ENCODE measurements around the gene TAS2R20. TPM values are rescaled to one million over a fixed set of nuclear protein-coding genes. Genes with fewer than 3 reads are reported as not detected.
"Not testable (repeated sequence)": the region's sequence is repeated elsewhere in the genome, so short reads cannot be mapped to it uniquely, and the experiment has no call there.

The TAS2R20 gene, protein sequence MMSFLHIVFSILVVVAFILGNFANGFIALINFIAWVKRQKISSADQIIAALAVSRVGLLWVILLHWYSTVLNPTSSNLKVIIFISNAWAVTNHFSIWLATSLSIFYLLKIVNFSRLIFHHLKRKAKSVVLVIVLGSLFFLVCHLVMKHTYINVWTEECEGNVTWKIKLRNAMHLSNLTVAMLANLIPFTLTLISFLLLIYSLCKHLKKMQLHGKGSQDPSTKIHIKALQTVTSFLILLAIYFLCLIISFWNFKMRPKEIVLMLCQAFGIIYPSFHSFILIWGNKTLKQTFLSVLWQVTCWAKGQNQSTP
- total RNA-seq (2.2 TPM), polyA plus RNA-seq (under 1 TPM in 2 of 4 donors, not detected in 2; 0.12 to 0.39 TPM)

GRCh38 chr12:10998204-10998603 lies at the start of gene TAS2R20:
Gene TAS2R20, minus strand, starts transcription at chr12:10998304. Its CDS starts 429 bp downstream, at chr12:10997875.
- Histone ChIP-seq H3K27ac (ENCODE audit: insufficient read depth, low read length, poor library complexity, severe bottlenecking) (no peak within 1 kb of the TSS), H3K4me3 (ENCODE audit: low read depth, low read length) (no peak within 1 kb of the TSS), H3K36me3 (ENCODE audit: control insufficient read depth, insufficient read depth, low read length) (peaks cover 5% of the 10 kb centered on the region), H3K4me1 (ENCODE audit: control insufficient read depth, insufficient read depth, low read length, poor library complexity, severe bottlenecking) (no peaks in the 10 kb centered on the region), H3K9me3 (ENCODE audit: control insufficient read depth in 2 of 2, low read length in 2 of 2) (no peaks in the 10 kb centered on the region), H3K27me3 (ENCODE audit: control insufficient read depth, insufficient read depth, low read length) (no peaks in the 10 kb centered on the region)
- no peak within 1 kb of the TSS for H3K4me3 Mint-ChIP-seq
- H3K27ac Mint-ChIP-seq = no peak within 1 kb of the TSS
- peaks cover 21% of the 10 kb centered on the region for H3K36me3 Mint-ChIP-seq
- no peaks in the 10 kb centered on the region for H3K27me3 Mint-ChIP-seq
- ATAC-seq (ENCODE audit: low read depth in 2 of 2) = no peak
- peaks cover 0 to 10% (median 4%) of the 10 kb centered on the region in 4 donors for H3K4me1 Mint-ChIP-seq
- H3K9me3 Mint-ChIP-seq = peaks cover 0 to 3% (median 0%) of the 10 kb centered on the region in 7 donors
- DNase-seq = no peak

DNA sequence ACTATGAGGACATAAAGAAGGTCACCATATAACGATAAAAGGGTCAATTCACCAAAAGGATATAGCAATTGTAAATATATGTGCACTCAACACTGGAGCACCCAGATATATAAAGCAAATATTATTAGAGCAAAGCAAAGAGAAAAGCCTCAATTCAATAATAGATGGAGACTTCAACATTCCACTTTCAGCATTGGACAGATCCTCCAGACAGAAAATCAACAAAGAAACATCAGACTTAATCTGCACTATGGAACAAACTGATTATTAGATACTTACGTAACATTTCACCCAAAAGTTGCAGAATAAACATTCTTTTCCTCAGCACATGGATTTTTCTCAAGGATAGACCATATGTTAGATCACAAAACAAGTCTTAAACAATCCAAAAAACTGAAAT lies 43.3 kb upstream of the TAS2R20 start:
- H3K27me3 ChIP-seq (ENCODE audit: control insufficient read depth, insufficient read depth, low read length); H3K4me1 ChIP-seq (ENCODE audit: control insufficient read depth, insufficient read depth, low read length, poor library complexity, severe bottlenecking); DNase-seq; H3K4me3 Mint-ChIP-seq; H3K4me3 ChIP-seq (ENCODE audit: low read depth, low read length); H3K36me3 ChIP-seq (ENCODE audit: control insufficient read depth, insufficient read depth, low read length); H3K9me3 ChIP-seq (ENCODE audit: control insufficient read depth in 2 of 2, low read length in 2 of 2); H3K9me3 Mint-ChIP-seq; H3K27ac Mint-ChIP-seq; H3K27ac ChIP-seq (ENCODE audit: insufficient read depth, low read length, poor library complexity, severe bottlenecking); H3K27me3 Mint-ChIP-seq; ATAC-seq (ENCODE audit: low read depth in 2 of 2): not testable (repeated sequence)
- Mint-ChIP-seq H3K36me3 (peaks cover 65% of the 10 kb centered on the region), H3K4me1 (peaks cover 9 to 23% (median 19%) of the 10 kb centered on the region in 4 donors)

- H3K4me3 ChIP-seq (ENCODE audit: low read depth, low read length) = no peak overlapping the region
- peaks cover 12 to 23% (median 19%) of the 10 kb centered on the region in 4 donors for H3K4me1 Mint-ChIP-seq
- ATAC-seq (ENCODE audit: low read depth in 2 of 2) = no peak
- H3K27ac ChIP-seq (ENCODE audit: insufficient read depth, low read length, poor library complexity, severe bottlenecking) = no peak overlapping the region
- H3K9me3 ChIP-seq (ENCODE audit: control insufficient read depth in 2 of 2, low read length in 2 of 2) = no peaks in the 10 kb centered on the region
- H3K27me3 ChIP-seq (ENCODE audit: control insufficient read depth, insufficient read depth, low read length) = no peaks in the 10 kb centered on the region
- no peak for DNase-seq
- H3K9me3 Mint-ChIP-seq = peaks cover 0 to 9% (median 3%) of the 10 kb centered on the region in 7 donors
- H3K36me3 Mint-ChIP-seq = peaks cover 66% of the 10 kb centered on the region
- no peak overlapping the region for H3K27ac Mint-ChIP-seq
- no peaks in the 10 kb centered on the region for H3K27me3 Mint-ChIP-seq
- H3K4me3 Mint-ChIP-seq = no peak overlapping the region
- H3K36me3 ChIP-seq (ENCODE audit: control insufficient read depth, insufficient read depth, low read length) = peaks cover 3% of the 10 kb centered on the region
- no peaks in the 10 kb centered on the region for H3K4me1 ChIP-seq (ENCODE audit: control insufficient read depth, insufficient read depth, low read length, poor library complexity, severe bottlenecking)
These were observed 42.1 kb upstream of the TAS2R20 start for GRCh38 chr12:11040162-11040561.

DNA sequence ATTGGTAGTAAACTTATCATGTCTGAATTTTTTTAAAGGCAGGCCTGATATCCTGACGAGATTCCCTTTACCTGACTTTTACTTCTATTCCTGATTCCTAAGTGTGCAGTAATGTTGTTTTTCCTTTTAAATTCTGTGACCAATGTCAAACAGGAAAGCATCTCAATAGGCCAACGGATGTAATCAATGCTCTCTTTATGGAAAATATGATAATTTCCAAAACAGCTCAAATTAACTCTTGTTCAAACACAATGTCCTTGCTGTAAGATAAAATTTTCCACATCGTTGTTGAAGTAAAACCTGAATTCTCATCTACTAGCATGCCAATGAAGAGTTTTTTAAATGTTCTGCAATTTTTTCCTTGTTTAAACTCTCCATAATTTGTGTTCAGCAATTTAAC lies 41.1 kb upstream of the TAS2R20 start:
- H3K27me3 ChIP-seq (ENCODE audit: control insufficient read depth, insufficient read depth, low read length) = no peaks in the 10 kb centered on the region
- H3K36me3 ChIP-seq (ENCODE audit: control insufficient read depth, insufficient read depth, low read length) = peaks cover 3% of the 10 kb centered on the region
- H3K4me1 ChIP-seq (ENCODE audit: control insufficient read depth, insufficient read depth, low read length, poor library complexity, severe bottlenecking) = no peaks in the 10 kb centered on the region
- peaks cover 15 to 22% (median 18%) of the 10 kb centered on the region in 4 donors for H3K4me1 Mint-ChIP-seq
- DNase-seq (no peak), ATAC-seq (ENCODE audit: low read depth in 2 of 2) (no peak)
- H3K27ac ChIP-seq (ENCODE audit: insufficient read depth, low read length, poor library complexity, severe bottlenecking) = no peak overlapping the region
- no peaks in the 10 kb centered on the region for H3K27me3 Mint-ChIP-seq
- no peak overlapping the region for H3K4me3 ChIP-seq (ENCODE audit: low read depth, low read length)
- H3K9me3 ChIP-seq (ENCODE audit: control insufficient read depth in 2 of 2, low read length in 2 of 2) = no peaks in the 10 kb centered on the region
- no peak overlapping the region for H3K4me3 Mint-ChIP-seq
- peaks cover 0 to 5% (median 3%) of the 10 kb centered on the region in 7 donors for H3K9me3 Mint-ChIP-seq
- H3K27ac Mint-ChIP-seq = no peak overlapping the region
- H3K36me3 Mint-ChIP-seq = peaks cover 58% of the 10 kb centered on the region

GRCh38 chr12:11033959-11034358 lies 35.9 kb upstream of the TAS2R20 start:
- not testable (repeated sequence) for H3K4me1 ChIP-seq (ENCODE audit: control insufficient read depth, insufficient read depth, low read length, poor library complexity, severe bottlenecking); H3K9me3 Mint-ChIP-seq; H3K27me3 ChIP-seq (ENCODE audit: control insufficient read depth, insufficient read depth, low read length); H3K4me3 Mint-ChIP-seq; DNase-seq; H3K27ac ChIP-seq (ENCODE audit: insufficient read depth, low read length, poor library complexity, severe bottlenecking); H3K4me3 ChIP-seq (ENCODE audit: low read depth, low read length); H3K27ac Mint-ChIP-seq; H3K9me3 ChIP-seq (ENCODE audit: control insufficient read depth in 2 of 2, low read length in 2 of 2); H3K27me3 Mint-ChIP-seq; H3K4me1 Mint-ChIP-seq; H3K36me3 ChIP-seq (ENCODE audit: control insufficient read depth, insufficient read depth, low read length); ATAC-seq (ENCODE audit: low read depth in 2 of 2)
- peaks cover 41% of the 10 kb centered on the region for H3K36me3 Mint-ChIP-seq

DNA sequence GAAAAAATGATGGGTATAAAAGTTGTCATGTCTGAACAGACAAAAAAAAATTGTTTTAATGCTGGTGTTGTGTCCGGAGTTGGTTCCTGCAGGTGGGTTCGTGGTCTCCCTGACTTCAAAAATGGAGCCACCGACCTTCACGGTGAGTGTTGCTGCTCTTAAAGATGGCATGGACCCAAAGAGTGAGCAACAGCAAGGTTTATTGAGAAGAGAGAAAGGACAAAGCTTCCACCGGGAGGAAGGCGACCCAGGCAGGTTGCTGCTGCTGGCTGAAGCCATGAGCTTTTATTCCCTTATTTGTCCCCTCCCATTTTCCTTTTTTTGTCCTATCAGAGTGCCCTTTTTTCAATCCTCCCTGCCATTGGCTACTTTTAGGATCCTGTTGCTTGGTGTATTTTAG lies 33.2 kb upstream of the TAS2R20 start, which contains the start of gene TAS2R31:
TSS of gene TAS2R31 (minus strand) at position 101 of the 400 bp plus-strand sequence. CDS start at position 29, 72 bp downstream.
- H3K36me3 ChIP-seq (ENCODE audit: control insufficient read depth, insufficient read depth, low read length) = peaks cover 10% of the 10 kb centered on the region
- H3K9me3 ChIP-seq (ENCODE audit: control insufficient read depth in 2 of 2, low read length in 2 of 2) = no peaks in the 10 kb centered on the region
- H3K4me3 ChIP-seq (ENCODE audit: low read depth, low read length) = no peak within 1 kb of the TSS
- Mint-ChIP-seq H3K4me1 (peaks cover 0 to 7% (median 5%) of the 10 kb centered on the region in 4 donors), H3K9me3 (peaks cover 0 to 1% (median 0%) of the 10 kb centered on the region in 7 donors), H3K27ac (no peak within 1 kb of the TSS), H3K36me3 (peaks cover 52% of the 10 kb centered on the region), H3K27me3 (no peaks in the 10 kb centered on the region), H3K4me3 (no peak within 1 kb of the TSS)
- no peak within 1 kb of the TSS for H3K27ac ChIP-seq (ENCODE audit: insufficient read depth, low read length, poor library complexity, severe bottlenecking)
- no peaks in the 10 kb centered on the region for H3K4me1 ChIP-seq (ENCODE audit: control insufficient read depth, insufficient read depth, low read length, poor library complexity, severe bottlenecking)
- DNase-seq (no peak), ATAC-seq (ENCODE audit: low read depth in 2 of 2) (no peak)
- H3K27me3 ChIP-seq (ENCODE audit: control insufficient read depth, insufficient read depth, low read length) = no peaks in the 10 kb centered on the region

DNA sequence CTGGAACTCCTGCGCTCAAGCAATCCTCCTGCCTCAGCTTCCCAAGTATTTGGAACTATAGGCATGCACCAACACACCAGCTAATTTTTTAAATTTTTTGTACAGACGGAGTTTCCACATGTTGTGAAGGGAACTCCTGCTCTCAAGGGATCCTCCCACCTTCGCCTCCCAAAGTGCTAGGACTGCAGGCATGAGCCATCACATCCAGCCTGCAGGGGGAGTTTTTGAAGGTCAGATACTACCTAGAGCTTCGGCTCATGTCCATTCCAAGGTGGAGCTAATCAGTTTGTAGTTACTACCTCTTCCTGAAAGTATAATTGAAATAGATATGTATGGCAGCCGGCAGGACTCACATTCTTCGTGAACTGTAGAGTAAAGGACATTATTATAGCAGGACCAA lies 28.0 kb upstream of the TAS2R20 start:
- no peak overlapping the region for H3K4me3 ChIP-seq (ENCODE audit: low read depth, low read length)
- H3K36me3 Mint-ChIP-seq = peaks cover 44% of the 10 kb centered on the region
- no peaks in the 10 kb centered on the region for H3K9me3 ChIP-seq (ENCODE audit: control insufficient read depth in 2 of 2, low read length in 2 of 2)

DNA sequence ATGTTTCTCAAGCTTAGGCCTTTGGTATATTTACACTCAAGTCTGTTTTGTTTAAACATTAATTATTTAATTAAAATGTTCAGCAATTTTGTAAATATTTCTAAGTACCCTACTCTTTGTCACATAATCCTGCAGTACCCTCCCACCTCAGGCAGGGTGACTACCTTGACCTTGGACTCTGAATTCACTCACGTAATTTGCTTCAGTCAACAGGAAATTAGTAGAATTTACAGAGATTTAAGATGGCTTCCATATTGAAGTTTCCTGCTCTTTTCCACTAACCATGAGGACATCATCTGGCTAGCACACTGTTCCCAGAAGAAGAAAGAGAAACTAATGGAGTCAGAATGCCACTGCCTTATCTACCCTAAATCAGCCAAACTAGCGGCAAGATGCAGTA lies 25.3 kb upstream of the TAS2R20 start:
- H3K27me3 Mint-ChIP-seq = peaks cover 4% of the 10 kb centered on the region
- peaks cover 4 to 17% (median 9%) of the 10 kb centered on the region in 4 donors for H3K4me1 Mint-ChIP-seq
- H3K27ac ChIP-seq (ENCODE audit: insufficient read depth, low read length, poor library complexity, severe bottlenecking) = no peak overlapping the region
- no peak for ATAC-seq (ENCODE audit: low read depth in 2 of 2)
- no peak overlapping the region for H3K4me3 ChIP-seq (ENCODE audit: low read depth, low read length)
- peaks cover 0 to 8% (median 2%) of the 10 kb centered on the region in 7 donors for H3K9me3 Mint-ChIP-seq
- H3K27ac Mint-ChIP-seq = no peak overlapping the region
- H3K36me3 Mint-ChIP-seq = peaks cover 35% of the 10 kb centered on the region
- H3K9me3 ChIP-seq (ENCODE audit: control insufficient read depth in 2 of 2, low read length in 2 of 2) = no peaks in the 10 kb centered on the region
- no peaks in the 10 kb centered on the region for H3K4me1 ChIP-seq (ENCODE audit: control insufficient read depth, insufficient read depth, low read length, poor library complexity, severe bottlenecking)
- H3K36me3 ChIP-seq (ENCODE audit: control insufficient read depth, insufficient read depth, low read length) = peaks cover 5% of the 10 kb centered on the region
- H3K4me3 Mint-ChIP-seq = no peak overlapping the region
- no peak for DNase-seq
- H3K27me3 ChIP-seq (ENCODE audit: control insufficient read depth, insufficient read depth, low read length) = no peaks in the 10 kb centered on the region

More for the DNA sequence above, 28.0 kb upstream of the TAS2R20 start:
- Mint-ChIP-seq H3K4me1 (peaks cover 0 to 16% (median 8%) of the 10 kb centered on the region in 4 donors), H3K9me3 (peaks cover 0 to 8% (median 2%) of the 10 kb centered on the region in 7 donors), H3K27me3 (peaks cover 4% of the 10 kb centered on the region), H3K4me3 (no peak overlapping the region), H3K27ac (no peak overlapping the region)
- H3K27ac ChIP-seq (ENCODE audit: insufficient read depth, low read length, poor library complexity, severe bottlenecking) = no peak overlapping the region
- no peak for DNase-seq
- H3K36me3 ChIP-seq (ENCODE audit: control insufficient read depth, insufficient read depth, low read length) = peaks cover 10% of the 10 kb centered on the region
- H3K27me3 ChIP-seq (ENCODE audit: control insufficient read depth, insufficient read depth, low read length) = no peaks in the 10 kb centered on the region
- ATAC-seq (ENCODE audit: low read depth in 2 of 2) = no peak
- H3K4me1 ChIP-seq (ENCODE audit: control insufficient read depth, insufficient read depth, low read length, poor library complexity, severe bottlenecking) = no peaks in the 10 kb centered on the region
